AG04449 (cell line): ENCODE measurements around the gene ANKH.
"Not testable (repeated sequence)": the region's sequence is repeated elsewhere in the genome, so short reads cannot be mapped to it uniquely, and the experiment has no call there.

Experiments
- CTCF ChIA-PET: fragments of 350-600 bp; formaldehyde crosslinking; extraction: SDS; loops from one replicate; lab custom pipeline; 2021; ENCODE audit warnings: antibody characterized with exemption; lab: Yijun Ruan, JAX
- POLR2A ChIA-PET: fragments of 400-600, 350-600 bp; formaldehyde crosslinking; extraction: SDS; loops from one replicate; lab custom pipeline; 2020; ENCODE audit warnings: antibody characterized with exemption, inconsistent platforms; lab: Yijun Ruan, JAX
- DNase-seq: peaks from one replicate; pipeline ENCODE4 v3.0.0-alpha.2; 2010; ENCODE audit warnings: low read depth, low spot score
- H3K4me3 ChIP-seq: 2 replicates; pipeline ENCODE4 v1.5.1; 2011; ENCODE audit warnings: low read depth, mild to moderate bottlenecking, control low read depth, low read length
- CTCF ChIP-seq: IDR thresholded peaks from one replicate; pipeline ENCODE4 v1.5.1; 2011; ENCODE audit warnings: mild to moderate bottlenecking, moderate library complexity, low read length, control low read depth, inconsistent platforms; ENCODE audit not compliant: insufficient read depth; ENCODE audit errors: missing control alignments

Gene ANKH

GRCh38 chr5:14880688-14881087 lies 9.1 kb upstream of the ANKH start:
- CTCF ChIA-PET = interaction anchor here (0.9 to 3.1 kb wide), 6 partner anchors 8 to 153 kb away, joined by 3 to 15 read pairs (median 4); partner anchors contain the start of gene ANKH

GRCh38 chr5:14879937-14880589 lies 8.5 kb upstream of the ANKH start:
- ChIA-PET CTCF (interaction anchor here (0.9 to 3.1 kb wide), 6 partner anchors 8 to 153 kb away, joined by 3 to 15 read pairs (median 4); partner anchors contain the start of gene ANKH), POLR2A (no interaction called here)
- H3K4me3 ChIP-seq = no peak overlapping the region
- DNase-seq = no peak
- TF ChIP-seq CTCF = no peak

More at GRCh38 chr5:14880688-14881087, 9.1 kb upstream of the ANKH start:
- no peak for TF ChIP-seq CTCF
- H3K4me3 ChIP-seq = no peak overlapping the region
- POLR2A ChIA-PET = no interaction called here
- no peak for DNase-seq

- no peak for TF ChIP-seq CTCF
- H3K4me3 ChIP-seq = no peak overlapping the region
- ChIA-PET POLR2A (interaction anchor here (0.6 to 1.0 kb wide), 3 partner anchors 46 to 110 kb away, joined by 3 to 5 read pairs (median 3); no protein-coding TSS in a partner anchor), CTCF (interaction anchor here (0.9 to 3.1 kb wide), 5 partner anchors 8 to 152 kb away, joined by 3 to 15 read pairs (median 5); partner anchors contain the start of gene ANKH)
- DNase-seq = no peak
Observed at GRCh38 chr5:14879393-14879792, 7.8 kb upstream of the ANKH start.

- H3K4me3 ChIP-seq, DNase-seq, POLR2A ChIA-PET: not testable (repeated sequence)
- CTCF ChIA-PET = interaction anchor here (1.0 to 1.6 kb wide), 2 partner anchors 12 to 143 kb away, joined by 3 read pairs; no protein-coding TSS in a partner anchor
Observed at GRCh38 chr5:14878192-14878591, 6.6 kb upstream of the ANKH start.

- H3K4me3 ChIP-seq = no peak overlapping the region
- TF ChIP-seq CTCF = no peak
- POLR2A ChIA-PET = interaction anchor here (0.6 to 0.7 kb wide), 2 partner anchors 149 to 1754 kb away, joined by 3 read pairs; no protein-coding TSS in a partner anchor
- CTCF ChIA-PET = interaction anchor here (1.2 to 1.9 kb wide), 2 partner anchors 127 to 129 kb away, joined by 3 to 9 read pairs; no protein-coding TSS in a partner anchor
- DNase-seq = no peak
Observed at GRCh38 chr5:14876095-14876494, 4.5 kb upstream of the ANKH start.

- CTCF ChIA-PET = interaction anchor here (0.8 to 6.7 kb wide), 12 partner anchors 8 to 188 kb away, joined by 3 to 46 read pairs (median 6); no protein-coding TSS in a partner anchor
- no peak for DNase-seq
- no peak overlapping the region for H3K4me3 ChIP-seq
- POLR2A ChIA-PET = no interaction called here
- TF ChIP-seq CTCF = no peak
Observed at GRCh38 chr5:14873790-14874189, 2.2 kb upstream of the ANKH start.
